GM12892 (cell line): Measurements from ENCODE around the gene MRPL23. TPM values are rescaled to one million over a fixed set of nuclear protein-coding genes. Genes with fewer than 3 reads are reported as not detected.

ENCODE experiments used
- DNase-seq: peaks from one replicate; pipeline ENCODE4 v3.0.0; 2011; ENCODE audit not compliant: insufficient read length
- FAIRE-seq: peaks from 2 replicates; lab custom pipeline; 2011; peaks lifted over from hg19 to GRCh38; lab: Jason Lieb, UNC
- POLR2A ChIP-seq: IDR thresholded peaks from 2 replicates; pipeline ENCODE4 v1.6.1; 2011; ENCODE audit warnings: low read depth, low read length, control low read depth
- POLR2AphosphoS5 ChIP-seq: IDR thresholded peaks from 2 replicates; pipeline ENCODE4 v1.6.1; 2011; ENCODE audit warnings: low read depth, low read length, control low read depth
- TAF1 ChIP-seq: IDR thresholded peaks from 2 replicates; pipeline ENCODE4 v1.6.1; 2011; ENCODE audit warnings: low read depth, mild to moderate bottlenecking, control low read depth, low read length, borderline replicate concordance
- polyA plus RNA-seq: library from polyadenylated mRNA; unstranded; fragments of >200 nt; gene quantifications from one replicate; pipeline ENCODE4 v1.2.1, GENCODE V29; 2012; ENCODE audit warnings: missing spikeins, inconsistent platforms; ENCODE audit not compliant: missing spikeins

Gene MRPL23
- 68.8 TPM for polyA plus RNA-seq

DNA sequence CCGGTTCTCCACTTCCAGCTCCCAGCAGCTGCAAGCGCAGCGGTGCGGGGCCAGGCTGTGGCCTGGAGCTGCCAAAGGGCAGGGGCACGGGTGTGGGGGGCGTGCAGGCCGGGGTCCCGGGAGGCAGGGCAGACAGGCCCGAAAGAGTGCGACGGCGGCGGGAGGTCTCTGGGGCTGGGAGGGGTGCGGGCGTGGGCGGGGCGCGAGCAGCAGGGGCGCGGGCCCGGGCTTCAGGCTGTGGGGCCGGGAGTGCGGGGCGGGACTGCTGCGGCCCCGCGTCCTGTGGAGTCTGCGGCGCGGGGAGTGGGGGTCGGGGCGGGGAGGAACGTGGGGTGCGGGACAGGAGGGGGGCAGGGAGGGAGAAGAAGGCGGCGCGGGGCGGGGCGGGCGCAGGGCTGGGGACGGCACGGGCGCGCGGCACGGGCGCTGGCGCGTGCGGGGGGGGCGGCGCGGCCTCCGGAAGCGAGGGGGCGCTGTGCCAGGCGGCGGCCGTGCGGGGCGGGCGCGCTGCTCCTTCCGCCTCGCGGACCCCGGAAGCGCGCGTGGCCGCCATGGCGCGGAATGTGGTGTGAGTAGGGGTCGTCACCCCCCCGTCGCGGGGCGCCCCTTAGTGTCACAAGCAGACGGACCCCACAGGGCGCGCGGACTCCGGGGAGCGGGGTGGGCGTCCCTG is at the start of gene MRPL23:
MRPL23 (plus strand) TSS at position 521 of the 673 bp plus-strand sequence; CDS start at position 552, 31 bp downstream.
- TF ChIP-seq TAF1 (no peak), POLR2AphosphoS5 (no peak), POLR2A (no peak)
- no peak for DNase-seq
- peak; percentile 90 for FAIRE-seq

DNA sequence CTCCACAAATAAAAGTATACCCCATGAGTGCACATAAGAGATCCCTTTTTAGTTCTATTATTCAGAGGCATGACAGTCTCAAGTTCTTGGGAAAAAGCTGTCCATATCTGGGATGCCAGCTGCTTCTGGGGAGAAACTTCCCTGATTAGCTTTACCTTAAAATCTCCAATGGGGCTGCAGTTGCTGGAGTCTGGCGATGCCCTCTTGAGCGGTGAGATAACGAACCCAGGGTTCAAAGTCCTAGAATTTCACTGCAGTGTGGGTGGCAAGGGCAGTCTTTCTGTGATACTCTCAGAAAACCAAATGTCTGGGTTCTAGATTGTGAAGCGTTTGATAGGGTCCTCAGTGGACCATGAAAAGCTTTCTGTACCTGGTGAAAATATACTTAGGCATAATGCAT is 48.0 kb upstream of the MRPL23 start:
- TF ChIP-seq TAF1 (no peak), POLR2A (no peak), POLR2AphosphoS5 (no peak)
- FAIRE-seq = no peak

GRCh38 chr11:1899686-1900085 is 47.4 kb upstream of the MRPL23 start:
- FAIRE-seq = no peak

More for the DNA sequence above, 48.0 kb upstream of the MRPL23 start:
- DNase-seq = no peak

DNA sequence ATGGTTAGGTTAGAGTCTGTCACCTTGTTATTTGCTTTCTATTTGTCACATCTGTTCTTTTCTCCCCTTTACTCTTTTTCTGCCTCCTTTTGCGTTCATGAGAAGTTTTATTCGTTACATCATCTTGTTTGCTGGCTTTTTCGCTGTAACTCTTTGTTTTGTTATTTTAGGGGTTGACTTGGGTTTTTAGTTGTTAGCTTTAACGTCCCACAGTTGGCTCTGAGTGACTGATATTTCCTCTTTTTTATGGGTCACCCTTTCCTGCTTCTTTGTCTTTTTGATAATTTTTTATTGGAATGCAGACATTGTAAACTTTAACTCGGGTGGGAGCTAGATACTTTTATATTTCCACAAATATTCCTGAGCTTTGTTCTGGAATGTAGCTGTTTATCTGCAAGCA is 41.0 kb upstream of the MRPL23 start:
- no peak for FAIRE-seq
- TF ChIP-seq POLR2A = no peak
- no peak for TF ChIP-seq POLR2AphosphoS5
- TF ChIP-seq TAF1 = no peak

More at GRCh38 chr11:1899686-1900085, 47.4 kb upstream of the MRPL23 start:
- no peak for DNase-seq
- TF ChIP-seq TAF1 (no peak), POLR2AphosphoS5 (no peak), POLR2A (no peak)

DNA sequence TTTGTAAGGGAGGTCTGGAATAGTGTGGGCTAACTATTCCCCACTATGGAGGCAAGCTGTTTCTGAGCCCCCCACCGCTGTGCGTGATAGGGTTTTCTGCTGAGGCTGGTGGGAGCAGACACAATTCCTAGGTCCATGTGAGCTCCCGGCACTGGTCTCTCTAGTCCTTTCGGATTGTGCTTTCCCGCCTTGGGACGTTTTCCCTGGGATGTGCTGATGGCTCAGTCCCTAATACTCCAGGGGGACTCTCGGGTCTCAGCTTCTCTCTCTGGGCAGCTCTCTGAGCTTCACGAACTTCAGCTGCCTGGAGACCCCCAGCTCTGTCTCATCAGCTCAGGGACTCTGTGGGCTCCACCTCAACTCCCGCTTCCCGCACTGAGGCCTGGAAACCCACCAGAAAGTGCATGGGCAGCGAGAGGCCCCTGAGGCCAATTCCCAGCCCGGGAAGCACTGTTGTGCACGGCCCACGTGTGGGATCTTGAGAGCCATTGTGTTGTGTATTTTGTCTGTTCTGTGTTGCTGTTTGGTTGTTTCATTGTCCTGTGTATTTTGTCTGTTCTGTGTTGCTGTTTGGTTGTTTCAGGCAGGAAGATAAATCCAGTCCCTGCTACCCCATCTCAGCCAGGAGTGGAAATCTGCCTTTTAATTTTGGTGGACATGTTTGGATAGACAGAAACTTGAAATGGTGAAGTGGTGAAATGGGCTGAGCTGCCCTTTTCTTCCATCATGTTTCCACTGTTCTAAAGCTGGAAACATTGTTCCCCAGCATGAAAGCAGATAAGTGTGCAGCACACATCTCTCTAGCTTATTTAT is 40.3 kb upstream of the MRPL23 start:
- FAIRE-seq (no peak), DNase-seq (no peak)
- no peak for TF ChIP-seq POLR2AphosphoS5

More for the DNA sequence above, 41.0 kb upstream of the MRPL23 start:
- no peak for DNase-seq

GRCh38 chr11:1908618-1909017 is 38.5 kb upstream of the MRPL23 start:
- FAIRE-seq = no peak
- TF ChIP-seq POLR2AphosphoS5 (no peak), TAF1 (no peak), POLR2A (no peak)
- DNase-seq = no peak

GRCh38 chr11:1909524-1909923 is 37.6 kb upstream of the MRPL23 start:
- no peak for TF ChIP-seq POLR2AphosphoS5
- no peak for TF ChIP-seq TAF1
- no peak for TF ChIP-seq POLR2A
- DNase-seq (no peak), FAIRE-seq (no peak)

GRCh38 chr11:1912289-1912878 is 34.7 kb upstream of the MRPL23 start:
- DNase-seq (no peak), FAIRE-seq (no peak)
- TF ChIP-seq POLR2A = no peak
- no peak for TF ChIP-seq POLR2AphosphoS5
- TF ChIP-seq TAF1 = no peak

DNA sequence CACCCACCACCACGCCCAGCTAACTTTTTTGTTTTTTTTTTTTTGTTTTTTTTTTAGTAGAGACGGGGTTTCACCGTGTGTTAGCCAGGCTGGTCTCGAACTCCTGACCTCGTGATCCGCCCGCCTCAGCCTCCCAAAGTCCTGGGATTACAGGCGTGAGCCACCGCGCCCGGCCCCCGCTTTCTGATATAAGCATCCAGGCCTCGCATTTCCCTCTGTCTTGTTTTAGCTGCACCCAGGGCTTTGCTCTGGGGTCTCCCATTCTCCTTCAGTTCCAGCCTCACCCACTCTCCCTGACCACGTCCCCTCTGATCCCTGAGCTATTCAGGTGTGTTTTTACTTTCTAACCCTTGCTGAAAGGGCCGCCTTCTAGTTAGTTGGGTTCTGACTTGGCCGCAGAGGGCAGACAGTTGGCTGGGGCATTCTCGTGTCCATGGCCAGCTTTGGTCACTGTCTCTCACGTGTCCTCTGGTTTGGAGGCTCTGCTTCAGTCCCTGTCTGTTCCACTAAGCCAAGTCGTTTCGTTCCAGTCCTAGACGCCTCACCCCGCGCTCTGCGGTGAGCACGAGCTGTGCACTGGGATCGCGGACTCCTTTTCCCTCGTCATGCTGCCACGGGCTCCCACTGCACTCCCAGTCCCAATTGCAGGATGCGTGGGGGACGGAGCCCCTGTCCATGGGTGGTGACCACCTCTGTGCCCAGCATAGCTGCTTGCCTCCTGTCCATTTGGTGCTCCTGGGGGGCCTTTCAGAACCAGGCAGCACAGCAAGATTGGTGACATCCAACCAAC is 33.7 kb upstream of the MRPL23 start:
- no peak for DNase-seq
- FAIRE-seq = no peak
- TF ChIP-seq POLR2A (no peak), TAF1 (no peak), POLR2AphosphoS5 (no peak)

DNA sequence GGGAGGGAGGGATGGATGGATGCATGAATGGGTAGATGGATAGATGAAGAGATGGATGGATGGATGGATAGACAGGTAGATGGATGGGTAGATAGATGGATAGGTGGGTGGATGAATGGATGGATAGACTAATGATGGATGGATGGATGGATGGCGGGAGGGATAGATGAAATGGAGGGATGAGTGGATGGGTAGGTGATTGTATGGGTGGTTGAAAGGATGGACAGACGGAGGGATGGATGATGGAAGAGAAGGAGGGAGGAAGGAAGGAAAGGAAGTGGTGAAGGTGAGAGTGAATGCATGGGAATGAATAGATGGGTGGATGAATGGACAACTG is 31.4 kb upstream of the MRPL23 start:
- FAIRE-seq (no peak), DNase-seq (no peak)
- TF ChIP-seq POLR2A (no peak), POLR2AphosphoS5 (0 out of 2 replicates have a peak, but pooled peaks have one; percentile 79), TAF1 (no peak)

DNA sequence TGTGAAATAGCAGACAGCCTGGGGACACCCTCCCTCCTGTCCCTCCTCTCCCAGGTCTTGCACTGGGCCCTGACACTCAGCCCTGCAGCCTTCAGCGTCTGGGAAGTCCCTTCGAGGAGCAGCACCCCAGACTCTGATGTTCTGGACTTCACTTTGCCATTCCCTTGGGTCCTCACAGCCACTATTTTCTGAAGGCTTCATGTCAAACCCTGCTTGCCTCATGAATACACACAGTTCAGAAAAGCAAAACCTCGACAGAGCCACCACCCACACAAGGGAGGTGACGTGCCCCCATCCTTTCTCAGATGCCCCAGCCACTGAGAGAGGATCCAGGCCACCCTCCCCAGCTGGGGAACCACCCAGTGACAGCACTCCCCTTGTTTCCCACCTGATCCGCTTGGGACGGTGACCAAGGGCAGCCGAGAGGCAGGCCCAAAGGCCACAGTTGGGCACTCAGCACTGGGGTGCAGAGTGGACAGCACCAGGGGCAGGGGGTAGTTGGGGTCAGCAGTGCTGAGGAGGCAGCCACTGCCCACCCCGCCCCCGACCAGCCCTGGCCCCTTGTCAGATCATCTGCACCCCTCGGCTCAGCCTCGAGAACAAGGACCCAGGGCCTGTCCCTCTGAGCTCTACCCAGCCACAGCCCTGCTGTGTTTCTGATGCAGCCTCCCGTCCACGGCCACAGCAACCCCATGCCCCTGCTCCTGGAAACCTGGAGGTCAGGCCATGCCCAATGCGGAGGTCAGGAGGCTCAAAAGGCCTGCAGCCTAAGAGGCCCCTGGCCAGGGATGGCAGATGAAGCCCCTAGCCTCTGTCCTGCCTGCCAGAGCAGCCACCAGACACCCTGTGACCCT is 30.8 kb upstream of the MRPL23 start:
- TF ChIP-seq POLR2A = peak; percentile 50
- peak; percentile 26 for TF ChIP-seq POLR2AphosphoS5
- TF ChIP-seq TAF1 = no peak
- DNase-seq (peak; percentile 57), FAIRE-seq (peak; percentile 90)
